ENCODE data around the gene XPR1. TPM values are rescaled to one million over a fixed set of nuclear protein-coding genes. Genes with fewer than 3 reads are reported as not detected.

The XPR1 gene
- total and polyA plus RNA-seq, 2 of the 8 experiments (the other 6 are each of a cell fraction or from before 2014, with no cell fraction given) = 28.6 to 43.9 TPM

GRCh38 chr1:180811886-180812285, 180.1 kb downstream of the XPR1 start (continued):
- TF ChIP-seq FOSL1 (IDR thresholded peaks at IDR 0.05; ENCODE audit: insufficient read depth, low read depth, low read length) = no peak
- TF ChIP-seq HDAC6 (IDR thresholded peaks at IDR 0.05; ENCODE audit: low read depth, low read length) = no peak
- TF ChIP-seq SAP30 (IDR thresholded peaks at IDR 0.05; ENCODE audit: insufficient read depth, insufficient replicate concordance, low read length) = no peak
- no peak for TF ChIP-seq POU5F1 (IDR thresholded peaks at IDR 0.05; ENCODE audit: low read depth, low read length)
- TF ChIP-seq RXRA (IDR thresholded peaks at IDR 0.05; ENCODE audit: insufficient read depth, low read depth, low read length) = no peak

Measured in H1 (cell line).